Measurements from ENCODE around the gene GATA6.

DNA sequence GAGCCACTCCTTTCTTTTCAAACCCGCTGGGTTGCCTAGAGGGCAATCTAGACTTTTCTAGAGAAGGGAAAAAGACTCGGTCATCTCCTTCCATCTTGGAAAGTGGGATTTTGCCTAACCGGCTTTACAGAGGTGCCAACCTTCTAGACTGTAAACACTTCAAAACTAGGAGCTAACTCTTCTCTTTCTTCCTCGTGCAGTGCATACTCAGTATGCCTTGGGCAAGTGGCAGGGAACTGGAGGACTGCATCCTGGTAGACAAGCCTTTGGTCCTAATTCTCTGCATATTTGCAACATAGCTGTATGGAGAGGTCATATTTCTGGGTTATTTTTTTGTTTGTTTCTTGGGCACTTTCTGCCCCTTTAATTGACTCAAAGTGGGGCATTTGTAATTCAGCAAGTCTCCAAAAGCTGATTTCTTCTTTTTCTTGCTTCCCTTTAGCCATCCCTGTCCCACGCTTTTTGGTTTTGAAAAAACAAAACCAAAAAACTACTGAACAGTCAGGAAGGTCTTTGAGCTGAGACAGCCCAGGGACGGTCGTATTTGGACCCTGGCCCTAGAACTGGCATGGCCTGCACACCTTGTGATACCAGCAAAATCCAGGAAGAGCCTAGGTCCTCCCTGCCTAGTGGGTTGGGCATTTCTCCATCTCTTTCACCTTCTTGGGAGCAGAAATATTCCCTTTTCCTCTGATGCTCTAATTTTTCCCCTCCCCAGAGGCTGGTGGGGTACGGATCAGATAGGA lies 5.8 kb upstream of the GATA6 start:
- TF ChIP-seq EZH2 (IDR thresholded peaks at IDR 0.05) (no peak), CTCF (IDR thresholded peaks at IDR 0.05 in 2 of 3, conservative IDR thresholded peaks at IDR 0.05 in 1 of 3; ENCODE audit: borderline replicate concordance in 1 of 3, insufficient read depth in 1 of 3, low read depth in 2 of 3, low read length in 2 of 3) (no peak), POLR2AphosphoS5 (IDR thresholded peaks at IDR 0.05; ENCODE audit: low read depth, low read length) (no peak), EGR1 (IDR thresholded peaks at IDR 0.05; ENCODE audit: low read depth) (no peak), JUND (IDR thresholded peaks at IDR 0.05) (no peak), YY1 (IDR thresholded peaks at IDR 0.05; ENCODE audit: extremely low read depth, insufficient replicate concordance, low read depth, low read length) (no peak), POLR2A (IDR thresholded peaks at IDR 0.05; ENCODE audit: borderline replicate concordance, extremely low read depth, insufficient read depth, insufficient read length) (no peak), SP1 (IDR thresholded peaks at IDR 0.05; ENCODE audit: low read depth) (no peak), ZNF274 (IDR thresholded peaks at IDR 0.05; ENCODE audit: low read depth, low read length) (no peak), MAX (IDR thresholded peaks at IDR 0.05) (no peak), CEBPB (IDR thresholded peaks at IDR 0.05; ENCODE audit: low read depth) (no peak), TCF7L2 (IDR thresholded peaks at IDR 0.05; ENCODE audit: borderline replicate concordance, extremely low read depth, insufficient read depth, insufficient read length) (no peak), RAD21 (IDR thresholded peaks at IDR 0.05; ENCODE audit: low read depth) (no peak), EZH2phosphoT487 (IDR thresholded peaks at IDR 0.05; ENCODE audit: borderline replicate concordance) (no peak)

All from HCT116 (cell line).